Measurements from ENCODE around the gene ARL15. TPM values are rescaled to one million over a fixed set of nuclear protein-coding genes. Genes with fewer than 3 reads are reported as not detected.

Gene ARL15
- total RNA-seq, 1 experiment from 2014 or later = 6.9 TPM

DNA sequence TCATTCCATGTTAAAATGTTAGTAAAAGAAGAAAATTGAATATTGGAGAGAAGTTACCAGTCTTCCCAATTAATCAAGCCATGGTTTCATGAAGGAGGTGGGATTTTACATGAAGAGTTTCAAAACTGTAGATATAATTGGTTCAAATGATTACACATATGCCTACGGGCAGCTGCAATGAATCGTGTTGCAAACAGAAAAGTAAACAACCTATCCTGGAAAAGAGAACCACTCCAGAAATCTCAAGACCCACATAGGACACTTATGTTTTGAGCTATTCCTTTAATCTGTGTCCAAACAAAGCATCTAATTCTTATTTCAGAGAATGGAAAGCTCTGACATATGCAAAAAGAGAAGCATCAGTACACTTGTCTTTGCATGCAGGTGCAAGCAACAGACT is 409.7 kb downstream of the ARL15 start:
- Histone ChIP-seq H3K27me3 (ENCODE audit: low read length) (no peaks in the 10 kb centered on the region), H2AFZ (ENCODE audit: low read length) (no peak overlapping the region), H4K20me1 (ENCODE audit: low read length) (no peaks in the 10 kb centered on the region), H3K9me2 (replicated peaks; ENCODE audit: low read length) (no peaks in the 10 kb centered on the region), H3K79me2 (ENCODE audit: low read length) (no peaks in the 10 kb centered on the region), H3K4me1 (ENCODE audit: insufficient read depth, low read length) (no peaks in the 10 kb centered on the region), H3K36me3 (ENCODE audit: low read depth, low read length) (no peaks in the 10 kb centered on the region), H3K9me3 (ENCODE audit: low read length) (no peaks in the 10 kb centered on the region), H3K4me2 (ENCODE audit: low read length) (no peak overlapping the region), H3K4me3 (ENCODE audit: low read length) (no peak overlapping the region), H3F3A (ENCODE audit: low read length, unreplicated experiment) (no peaks in the 10 kb centered on the region), H3K27ac (ENCODE audit: low read length) (no peak overlapping the region), H3K9ac (ENCODE audit: low read length) (no peak overlapping the region)
- DNase-seq (no peak), ATAC-seq (no peak)
- no peak for TF ChIP-seq EZH2 (IDR thresholded peaks at IDR 0.05; ENCODE audit: low read length, unreplicated experiment)
- no peak for TF ChIP-seq EZH2phosphoT487 (IDR thresholded peaks at IDR 0.05; ENCODE audit: borderline replicate concordance, low read length)
- TF ChIP-seq, protein P1, sequence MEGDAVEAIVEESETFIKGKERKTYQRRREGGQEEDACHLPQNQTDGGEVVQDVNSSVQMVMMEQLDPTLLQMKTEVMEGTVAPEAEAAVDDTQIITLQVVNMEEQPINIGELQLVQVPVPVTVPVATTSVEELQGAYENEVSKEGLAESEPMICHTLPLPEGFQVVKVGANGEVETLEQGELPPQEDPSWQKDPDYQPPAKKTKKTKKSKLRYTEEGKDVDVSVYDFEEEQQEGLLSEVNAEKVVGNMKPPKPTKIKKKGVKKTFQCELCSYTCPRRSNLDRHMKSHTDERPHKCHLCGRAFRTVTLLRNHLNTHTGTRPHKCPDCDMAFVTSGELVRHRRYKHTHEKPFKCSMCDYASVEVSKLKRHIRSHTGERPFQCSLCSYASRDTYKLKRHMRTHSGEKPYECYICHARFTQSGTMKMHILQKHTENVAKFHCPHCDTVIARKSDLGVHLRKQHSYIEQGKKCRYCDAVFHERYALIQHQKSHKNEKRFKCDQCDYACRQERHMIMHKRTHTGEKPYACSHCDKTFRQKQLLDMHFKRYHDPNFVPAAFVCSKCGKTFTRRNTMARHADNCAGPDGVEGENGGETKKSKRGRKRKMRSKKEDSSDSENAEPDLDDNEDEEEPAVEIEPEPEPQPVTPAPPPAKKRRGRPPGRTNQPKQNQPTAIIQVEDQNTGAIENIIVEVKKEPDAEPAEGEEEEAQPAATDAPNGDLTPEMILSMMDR (conservative IDR thresholded peaks at IDR 0.05; ENCODE audit: low read depth, low read length) = no peak
- ChIA-PET POLR2A (ENCODE audit: unreplicated experiment) (no interaction called here), CTCF (no interaction called here)
- intact Hi-C loops (cut with micrococcal nuclease) = no loop called here
- no TSS peak for BruUV-seq (replicated peaks)

DNA sequence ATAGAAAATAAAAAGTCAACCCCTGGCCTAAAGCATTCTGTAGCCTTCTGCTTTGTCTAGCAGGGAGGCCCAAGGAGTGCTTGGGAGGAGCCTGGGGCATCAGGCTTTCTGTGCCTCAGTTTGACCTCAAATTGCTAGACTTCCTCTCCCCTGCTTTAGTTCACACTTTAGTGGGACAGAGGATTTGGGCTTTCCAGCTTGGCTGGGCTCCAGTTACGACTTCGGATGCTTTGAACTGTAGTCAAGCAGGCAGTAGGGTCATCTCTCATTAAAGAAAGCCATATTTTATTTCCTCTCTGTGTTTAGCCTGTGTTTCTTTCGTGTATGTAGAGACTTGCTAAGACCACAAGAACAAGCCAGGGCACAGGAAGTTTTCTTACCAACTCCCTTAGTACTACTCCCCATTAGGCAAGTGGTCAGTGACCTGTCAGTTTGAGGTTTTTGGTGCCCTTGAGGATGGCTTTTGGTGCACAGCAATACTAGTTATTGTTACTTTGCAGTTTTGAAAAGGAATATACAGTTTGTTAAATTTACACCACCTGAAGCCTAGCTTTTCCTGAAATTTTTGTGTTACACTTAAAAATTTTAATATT is 415.2 kb downstream of the ARL15 start:
- H3K4me2 ChIP-seq (ENCODE audit: low read length) = no peak overlapping the region
- ATAC-seq (no peak), DNase-seq (no peak)
- no peaks in the 10 kb centered on the region for H3K36me3 ChIP-seq (ENCODE audit: low read depth, low read length)
- intact Hi-C loops (cut with micrococcal nuclease) = no loop called here
- TF ChIP-seq, protein P1 (conservative IDR thresholded peaks at IDR 0.05; ENCODE audit: low read depth, low read length) = no peak
- TF ChIP-seq EZH2 (IDR thresholded peaks at IDR 0.05; ENCODE audit: low read length, unreplicated experiment) = no peak
- no peak for TF ChIP-seq EZH2phosphoT487 (IDR thresholded peaks at IDR 0.05; ENCODE audit: borderline replicate concordance, low read length)
- no peaks in the 10 kb centered on the region for H3K4me1 ChIP-seq (ENCODE audit: insufficient read depth, low read length)
- ChIA-PET CTCF (no interaction called here), POLR2A (ENCODE audit: unreplicated experiment) (no interaction called here)
- no peaks in the 10 kb centered on the region for H3K9me3 ChIP-seq (ENCODE audit: low read length)
- H3K27me3 ChIP-seq (ENCODE audit: low read length) = no peaks in the 10 kb centered on the region
- no peak overlapping the region for H3K9ac ChIP-seq (ENCODE audit: low read length)
- H3K9me2 ChIP-seq (replicated peaks; ENCODE audit: low read length) = no peaks in the 10 kb centered on the region
- no peaks in the 10 kb centered on the region for H3F3A ChIP-seq (ENCODE audit: low read length, unreplicated experiment)
- no peak overlapping the region for H3K4me3 ChIP-seq (ENCODE audit: low read length)
- no peaks in the 10 kb centered on the region for H3K79me2 ChIP-seq (ENCODE audit: low read length)
- H2AFZ ChIP-seq (ENCODE audit: low read length) = no peak overlapping the region
- H3K27ac ChIP-seq (ENCODE audit: low read length) = no peak overlapping the region
- BruUV-seq (replicated peaks) = no TSS peak
- H4K20me1 ChIP-seq (ENCODE audit: low read length) = no peaks in the 10 kb centered on the region

DNA sequence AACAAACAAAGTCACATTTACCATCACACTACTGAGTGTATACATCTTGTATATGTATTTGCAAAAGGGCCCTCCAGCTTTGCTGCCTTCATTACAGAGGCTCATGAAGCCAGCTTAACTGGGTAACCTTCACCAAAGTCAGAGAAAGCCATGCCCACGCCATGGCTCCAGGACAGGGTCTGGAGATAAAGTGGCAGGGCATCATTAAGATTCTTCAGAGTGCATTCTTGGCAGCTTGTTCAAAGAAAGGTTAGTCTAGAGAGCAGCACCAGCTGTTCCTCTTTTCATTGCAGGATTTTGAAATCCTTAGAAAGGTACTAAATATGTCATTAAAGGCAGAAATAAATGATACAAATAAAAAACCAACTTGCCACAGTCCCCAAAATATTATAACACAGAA is 416.7 kb downstream of the ARL15 start:
- Histone ChIP-seq H3K9me2 (replicated peaks; ENCODE audit: low read length) (no peaks in the 10 kb centered on the region), H3K79me2 (ENCODE audit: low read length) (no peaks in the 10 kb centered on the region), H3K9ac (ENCODE audit: low read length) (no peak overlapping the region), H3K36me3 (ENCODE audit: low read depth, low read length) (no peaks in the 10 kb centered on the region), H4K20me1 (ENCODE audit: low read length) (no peaks in the 10 kb centered on the region), H3F3A (ENCODE audit: low read length, unreplicated experiment) (no peaks in the 10 kb centered on the region), H2AFZ (ENCODE audit: low read length) (no peak overlapping the region), H3K27ac (ENCODE audit: low read length) (no peak overlapping the region), H3K4me3 (ENCODE audit: low read length) (no peak overlapping the region), H3K4me2 (ENCODE audit: low read length) (no peak overlapping the region), H3K9me3 (ENCODE audit: low read length) (no peaks in the 10 kb centered on the region), H3K4me1 (ENCODE audit: insufficient read depth, low read length) (no peaks in the 10 kb centered on the region), H3K27me3 (ENCODE audit: low read length) (no peaks in the 10 kb centered on the region)
- ATAC-seq (no peak), DNase-seq (no peak)
- CTCF ChIA-PET = no interaction called here
- intact Hi-C loops (cut with micrococcal nuclease) = no loop called here
- TF ChIP-seq, protein P1 (conservative IDR thresholded peaks at IDR 0.05; ENCODE audit: low read depth, low read length) = no peak
- TF ChIP-seq EZH2 (IDR thresholded peaks at IDR 0.05; ENCODE audit: low read length, unreplicated experiment) = no peak
- no peak for TF ChIP-seq EZH2phosphoT487 (IDR thresholded peaks at IDR 0.05; ENCODE audit: borderline replicate concordance, low read length)
- POLR2A ChIA-PET (ENCODE audit: unreplicated experiment) = no interaction called here
- BruUV-seq (replicated peaks) = no TSS peak

All from PC-3 (cell line).